DND-41 (cell line): ENCODE measurements around the gene ZNF234.

Source experiments
- ATAC-seq: fragments of 200-7000 bp; cut with Tn5 transposase; 3 replicates; pipeline ENCODE4 v1.9.1; 2021; ENCODE audit warnings: low read depth; ENCODE audit not compliant: insufficient read depth
- DNase-seq: peaks from one replicate; pipeline ENCODE4 v3.0.0-alpha.2; 2020
- H2AFZ ChIP-seq: 2 replicates; pipeline ENCODE4 v1.6.0; 2012; ENCODE audit warnings: low read depth, low read length
- H3K27ac ChIP-seq: 2 replicates; pipeline ENCODE4 v1.5.1; 2012; ENCODE audit warnings: low read length, inconsistent platforms
- H3K27me3 ChIP-seq: fragments of 200-600 bp; sonication (generic); 2 replicates; pipeline ENCODE4 v1.6.0; 2012; ENCODE audit warnings: low read length, mild to moderate bottlenecking, inconsistent platforms; ENCODE audit not compliant: insufficient read depth, poor library complexity
- H3K36me3 ChIP-seq: 2 replicates; pipeline ENCODE4 v1.5.1; 2012; ENCODE audit warnings: low read length, inconsistent platforms; ENCODE audit not compliant: insufficient read depth
- H3K4me1 ChIP-seq: 2 replicates; pipeline ENCODE4 v1.5.1; 2012; ENCODE audit warnings: mild to moderate bottlenecking, low read length; ENCODE audit not compliant: insufficient read depth
- H3K4me2 ChIP-seq: 2 replicates; pipeline ENCODE4 v1.6.0; 2012; ENCODE audit warnings: mild to moderate bottlenecking, moderate library complexity, low read length, inconsistent platforms; ENCODE audit not compliant: insufficient read depth
- H3K4me3 ChIP-seq, 2 experiments: fragments of 200-600 bp in 1 of 2; shearing (Covaris generic) in 1 of 2; 2 replicates each; pipeline ENCODE4 v1.5.1; 2012 to 2016; ENCODE audit warnings: inconsistent platforms in 2 of 2, low read length in 2 of 2, mild to moderate bottlenecking in 2 of 2, low read depth in 1 of 2, moderate library complexity in 1 of 2
- H3K79me2 ChIP-seq: 2 replicates; pipeline ENCODE4 v1.6.0; 2012; ENCODE audit warnings: low read length, inconsistent platforms; ENCODE audit not compliant: insufficient read depth
- H3K9ac ChIP-seq: 2 replicates; pipeline ENCODE4 v1.6.0; 2012; ENCODE audit warnings: low read depth, mild to moderate bottlenecking, inconsistent platforms, low read length, moderate library complexity
- H3K9me3 ChIP-seq: 2 replicates; pipeline ENCODE4 v1.5.1; 2012; ENCODE audit warnings: low read length, moderate library complexity, mild to moderate bottlenecking, inconsistent platforms; ENCODE audit not compliant: insufficient read depth, severe bottlenecking
- H4K20me1 ChIP-seq: 2 replicates; pipeline ENCODE4 v1.6.0; 2012; ENCODE audit warnings: low read length; ENCODE audit not compliant: insufficient read depth
- EZH2 ChIP-seq: IDR thresholded peaks from 3 replicates; pipeline ENCODE4 v1.6.1; 2012; ENCODE audit warnings: borderline replicate concordance, low read depth, mild to moderate bottlenecking, moderate library complexity, low read length, inconsistent platforms; ENCODE audit not compliant: severe bottlenecking
- TF ChIP-seq, protein P1 (sequence below): IDR thresholded peaks from 2 replicates; pipeline ENCODE4 v1.5.1; 2012; ENCODE audit warnings: borderline replicate concordance, low read length, moderate library complexity, mild to moderate bottlenecking; ENCODE audit not compliant: poor library complexity, severe bottlenecking; ENCODE audit errors: extremely low read depth

ZNF234 gene

DNA sequence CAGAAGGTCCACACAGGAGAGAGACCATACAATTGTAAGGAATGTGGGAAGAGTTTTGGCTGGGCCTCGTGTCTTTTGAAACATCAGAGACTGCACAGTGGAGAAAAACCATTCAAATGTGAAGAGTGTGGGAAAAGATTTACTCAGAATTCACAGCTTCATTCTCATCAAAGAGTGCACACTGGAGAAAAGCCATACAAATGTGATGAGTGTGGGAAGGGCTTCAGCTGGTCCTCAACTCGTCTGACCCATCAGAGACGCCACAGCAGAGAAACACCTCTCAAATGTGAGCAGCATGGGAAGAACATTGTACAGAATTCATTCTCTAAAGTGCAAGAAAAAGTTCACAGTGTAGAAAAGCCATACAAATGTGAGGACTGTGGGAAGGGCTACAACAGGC is 33.6 kb upstream of the ZNF234 start:
- Histone ChIP-seq H3K9me3 (peaks cover 21% of the 10 kb centered on the region), H3K4me1 (peaks cover 13% of the 10 kb centered on the region), H4K20me1 (no peaks in the 10 kb centered on the region), H2AFZ (no peak overlapping the region), H3K4me2 (no peak overlapping the region), H3K27me3 (no peaks in the 10 kb centered on the region), H3K4me3 (no peak overlapping the region), H3K36me3 (peaks cover 58% of the 10 kb centered on the region), H3K79me2 (no peaks in the 10 kb centered on the region; the same call in 1 of the 2 replicates), H3K27ac (no peak overlapping the region), H3K9ac (no peak overlapping the region)
- no peak for TF ChIP-seq EZH2
- TF ChIP-seq, protein P1, sequence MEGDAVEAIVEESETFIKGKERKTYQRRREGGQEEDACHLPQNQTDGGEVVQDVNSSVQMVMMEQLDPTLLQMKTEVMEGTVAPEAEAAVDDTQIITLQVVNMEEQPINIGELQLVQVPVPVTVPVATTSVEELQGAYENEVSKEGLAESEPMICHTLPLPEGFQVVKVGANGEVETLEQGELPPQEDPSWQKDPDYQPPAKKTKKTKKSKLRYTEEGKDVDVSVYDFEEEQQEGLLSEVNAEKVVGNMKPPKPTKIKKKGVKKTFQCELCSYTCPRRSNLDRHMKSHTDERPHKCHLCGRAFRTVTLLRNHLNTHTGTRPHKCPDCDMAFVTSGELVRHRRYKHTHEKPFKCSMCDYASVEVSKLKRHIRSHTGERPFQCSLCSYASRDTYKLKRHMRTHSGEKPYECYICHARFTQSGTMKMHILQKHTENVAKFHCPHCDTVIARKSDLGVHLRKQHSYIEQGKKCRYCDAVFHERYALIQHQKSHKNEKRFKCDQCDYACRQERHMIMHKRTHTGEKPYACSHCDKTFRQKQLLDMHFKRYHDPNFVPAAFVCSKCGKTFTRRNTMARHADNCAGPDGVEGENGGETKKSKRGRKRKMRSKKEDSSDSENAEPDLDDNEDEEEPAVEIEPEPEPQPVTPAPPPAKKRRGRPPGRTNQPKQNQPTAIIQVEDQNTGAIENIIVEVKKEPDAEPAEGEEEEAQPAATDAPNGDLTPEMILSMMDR: no peak
- no peak for DNase-seq
- ATAC-seq: no peak

DNA sequence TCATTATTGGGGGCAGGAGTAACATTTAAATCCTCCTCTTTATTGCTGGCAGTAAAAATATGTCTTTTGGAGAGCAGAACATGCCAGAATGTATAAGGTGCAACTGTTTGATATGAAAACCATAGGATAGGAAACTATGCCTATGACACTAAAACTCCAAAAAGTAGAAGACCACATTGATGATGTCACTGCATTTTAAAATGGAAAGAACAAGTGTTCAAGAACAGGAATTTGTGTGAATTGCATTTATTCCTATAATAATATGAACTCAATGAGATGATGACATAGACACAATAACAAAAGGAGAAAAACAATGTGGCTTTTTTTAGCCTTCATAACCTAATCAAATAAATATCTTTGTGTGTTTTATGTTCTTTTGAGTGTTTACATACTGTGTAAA is 31.9 kb upstream of the ZNF234 start:
- H3K36me3 ChIP-seq: peaks cover 42% of the 10 kb centered on the region
- DNase-seq: no peak
- H3K27ac ChIP-seq: no peak overlapping the region
- H3K27me3 ChIP-seq: no peaks in the 10 kb centered on the region
- H3K9me3 ChIP-seq: peaks cover 21% of the 10 kb centered on the region
- H3K4me1 ChIP-seq: peaks cover 22% of the 10 kb centered on the region
- no peak overlapping the region for H3K4me3 ChIP-seq
- H4K20me1 ChIP-seq: no peaks in the 10 kb centered on the region
- TF ChIP-seq, protein P1: no peak
- no peak for TF ChIP-seq EZH2
- H3K79me2 ChIP-seq: peaks cover 12% of the 10 kb centered on the region
- no peak overlapping the region for H3K9ac ChIP-seq
- H2AFZ ChIP-seq: no peak overlapping the region
- no peak overlapping the region for H3K4me2 ChIP-seq
- no peak for ATAC-seq

DNA sequence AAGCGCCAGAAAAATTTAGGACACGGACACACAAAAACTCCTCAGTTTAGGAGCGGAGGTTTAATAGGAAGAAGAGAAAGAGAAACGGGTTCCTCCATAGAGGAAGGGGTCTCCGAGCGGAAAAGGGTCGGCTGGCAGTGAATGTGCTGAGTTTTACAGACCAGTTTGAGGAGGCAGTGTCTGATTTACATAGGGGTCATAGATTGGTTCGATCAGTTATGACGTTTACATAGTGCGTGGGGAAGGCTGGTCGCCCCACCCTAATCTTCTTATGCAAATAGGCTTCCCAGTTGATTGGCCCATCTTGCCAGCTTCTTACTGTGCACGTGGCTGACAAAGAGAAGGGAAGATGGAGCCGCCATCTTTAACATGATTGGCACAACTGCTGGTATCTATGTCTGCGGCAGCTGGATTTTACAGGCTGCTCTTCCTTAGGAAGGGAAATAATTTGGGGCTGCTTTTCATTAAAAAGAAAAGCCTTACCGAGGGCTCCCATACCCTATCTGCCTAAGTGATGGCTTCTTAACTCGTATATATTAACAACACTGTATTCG is 29.4 kb upstream of the ZNF234 start:
- peaks cover 9% of the 10 kb centered on the region for H3K9me3 ChIP-seq
- H3K27me3 ChIP-seq: no peaks in the 10 kb centered on the region
- no peak overlapping the region for H3K9ac ChIP-seq
- TF ChIP-seq EZH2: no peak
- TF ChIP-seq, protein P1: no peak
- DNase-seq (no peak), ATAC-seq (no peak)
- no peak overlapping the region for H3K27ac ChIP-seq
- peak overlapping the region; percentile 90 for H3K4me2 ChIP-seq
- H3K4me1 ChIP-seq: peaks cover 33% of the 10 kb centered on the region
- H3K79me2 ChIP-seq: peaks cover 17% of the 10 kb centered on the region
- H2AFZ ChIP-seq: no peak overlapping the region
- peaks cover 33% of the 10 kb centered on the region for H3K36me3 ChIP-seq
- no peaks in the 10 kb centered on the region for H4K20me1 ChIP-seq
- H3K4me3 ChIP-seq: peak overlapping the region; percentile 91 to 95; a peak in 3 of 4 replicates
